DND-41 (cell line): ENCODE measurements around the gene NPC1.

Experiments used
- ATAC-seq: fragments of 200-7000 bp; cut with Tn5 transposase; 3 replicates; pipeline ENCODE4 v1.9.1; 2021; ENCODE audit warnings: low read depth; ENCODE audit not compliant: insufficient read depth
- DNase-seq: peaks from one replicate; pipeline ENCODE4 v3.0.0-alpha.2; 2020
- H2AFZ ChIP-seq: 2 replicates; pipeline ENCODE4 v1.6.0; 2012; ENCODE audit warnings: low read depth, low read length
- H3K27ac ChIP-seq: 2 replicates; pipeline ENCODE4 v1.5.1; 2012; ENCODE audit warnings: low read length, inconsistent platforms
- H3K27me3 ChIP-seq: fragments of 200-600 bp; sonication (generic); 2 replicates; pipeline ENCODE4 v1.6.0; 2012; ENCODE audit warnings: low read length, mild to moderate bottlenecking, inconsistent platforms; ENCODE audit not compliant: insufficient read depth, poor library complexity
- H3K36me3 ChIP-seq: 2 replicates; pipeline ENCODE4 v1.5.1; 2012; ENCODE audit warnings: low read length, inconsistent platforms; ENCODE audit not compliant: insufficient read depth
- H3K4me1 ChIP-seq: 2 replicates; pipeline ENCODE4 v1.5.1; 2012; ENCODE audit warnings: mild to moderate bottlenecking, low read length; ENCODE audit not compliant: insufficient read depth
- H3K4me2 ChIP-seq: 2 replicates; pipeline ENCODE4 v1.6.0; 2012; ENCODE audit warnings: mild to moderate bottlenecking, moderate library complexity, low read length, inconsistent platforms; ENCODE audit not compliant: insufficient read depth
- H3K4me3 ChIP-seq, 2 experiments: fragments of 200-600 bp in 1 of 2; shearing (Covaris generic) in 1 of 2; 2 replicates each; pipeline ENCODE4 v1.5.1; 2012 to 2016; ENCODE audit warnings: inconsistent platforms in 2 of 2, low read length in 2 of 2, mild to moderate bottlenecking in 2 of 2, low read depth in 1 of 2, moderate library complexity in 1 of 2
- H3K79me2 ChIP-seq: 2 replicates; pipeline ENCODE4 v1.6.0; 2012; ENCODE audit warnings: low read length, inconsistent platforms; ENCODE audit not compliant: insufficient read depth
- H3K9ac ChIP-seq: 2 replicates; pipeline ENCODE4 v1.6.0; 2012; ENCODE audit warnings: low read depth, mild to moderate bottlenecking, inconsistent platforms, low read length, moderate library complexity
- H3K9me3 ChIP-seq: 2 replicates; pipeline ENCODE4 v1.5.1; 2012; ENCODE audit warnings: low read length, moderate library complexity, mild to moderate bottlenecking, inconsistent platforms; ENCODE audit not compliant: insufficient read depth, severe bottlenecking
- H4K20me1 ChIP-seq: 2 replicates; pipeline ENCODE4 v1.6.0; 2012; ENCODE audit warnings: low read length; ENCODE audit not compliant: insufficient read depth
- CTCF ChIP-seq: IDR thresholded peaks from 2 replicates; pipeline ENCODE4 v1.5.1; 2012; ENCODE audit warnings: borderline replicate concordance, low read length, moderate library complexity, mild to moderate bottlenecking; ENCODE audit not compliant: poor library complexity, severe bottlenecking; ENCODE audit errors: extremely low read depth
- EZH2 ChIP-seq: IDR thresholded peaks from 3 replicates; pipeline ENCODE4 v1.6.1; 2012; ENCODE audit warnings: borderline replicate concordance, low read depth, mild to moderate bottlenecking, moderate library complexity, low read length, inconsistent platforms; ENCODE audit not compliant: severe bottlenecking

The NPC1 gene

GRCh38 chr18:23528580-23529472, 57.5 kb downstream of the NPC1 start:
- H2AFZ ChIP-seq: no peak overlapping the region
- H3K9ac ChIP-seq: no peak overlapping the region
- H3K27me3 ChIP-seq: no peaks in the 10 kb centered on the region
- no peaks in the 10 kb centered on the region for H3K79me2 ChIP-seq
- H3K4me2 ChIP-seq: no peak overlapping the region
- DNase-seq (no peak), ATAC-seq (no peak)
- H3K4me1 ChIP-seq: no peaks in the 10 kb centered on the region
- no peak overlapping the region for H3K27ac ChIP-seq
- TF ChIP-seq CTCF (no peak), EZH2 (no peak)
- no peaks in the 10 kb centered on the region for H3K9me3 ChIP-seq
- no peak overlapping the region for H3K4me3 ChIP-seq
- no peaks in the 10 kb centered on the region for H4K20me1 ChIP-seq
- peaks cover 91% of the 10 kb centered on the region for H3K36me3 ChIP-seq

GRCh38 chr18:23526501-23527063, 59.7 kb downstream of the NPC1 start:
- DNase-seq (no peak), ATAC-seq (no peak)
- Histone ChIP-seq H3K79me2 (no peaks in the 10 kb centered on the region), H3K9me3 (no peaks in the 10 kb centered on the region), H3K36me3 (peaks cover 91% of the 10 kb centered on the region), H3K27me3 (no peaks in the 10 kb centered on the region), H2AFZ (no peak overlapping the region), H3K27ac (no peak overlapping the region), H4K20me1 (no peaks in the 10 kb centered on the region), H3K4me3 (no peak overlapping the region), H3K9ac (no peak overlapping the region), H3K4me2 (no peak overlapping the region), H3K4me1 (no peaks in the 10 kb centered on the region)
- TF ChIP-seq EZH2 (no peak), CTCF (no peak)

- Histone ChIP-seq H3K36me3 (peaks cover 87% of the 10 kb centered on the region), H3K4me2 (no peak overlapping the region), H2AFZ (no peak overlapping the region), H3K79me2 (no peaks in the 10 kb centered on the region), H3K9ac (no peak overlapping the region), H4K20me1 (no peaks in the 10 kb centered on the region), H3K4me3 (no peak overlapping the region), H3K27ac (no peak overlapping the region), H3K9me3 (no peaks in the 10 kb centered on the region), H3K27me3 (no peaks in the 10 kb centered on the region), H3K4me1 (no peaks in the 10 kb centered on the region)
- TF ChIP-seq EZH2 (no peak), CTCF (no peak)
- ATAC-seq (no peak), DNase-seq (no peak)
Measured at GRCh38 chr18:23524213-23524707, 62.0 kb downstream of the NPC1 start.
